GM12864 (cell line): ENCODE measurements around the gene RYR2.

Source experiments
- DNase-seq: peaks from one replicate; pipeline ENCODE4 v3.0.0-alpha.2; 2011; ENCODE audit warnings: low read depth
- H3K4me3 ChIP-seq: 2 replicates; pipeline ENCODE4 v1.5.1; 2011; ENCODE audit warnings: mild to moderate bottlenecking, low read depth, low read length, control low read depth
- TF ChIP-seq, protein P1 (sequence below): IDR thresholded peaks from 2 replicates; pipeline ENCODE4 v1.5.1; 2011; ENCODE audit warnings: low read depth, mild to moderate bottlenecking, moderate library complexity, low read length, control low read depth, inconsistent platforms; ENCODE audit errors: missing control alignments

Gene RYR2

DNA sequence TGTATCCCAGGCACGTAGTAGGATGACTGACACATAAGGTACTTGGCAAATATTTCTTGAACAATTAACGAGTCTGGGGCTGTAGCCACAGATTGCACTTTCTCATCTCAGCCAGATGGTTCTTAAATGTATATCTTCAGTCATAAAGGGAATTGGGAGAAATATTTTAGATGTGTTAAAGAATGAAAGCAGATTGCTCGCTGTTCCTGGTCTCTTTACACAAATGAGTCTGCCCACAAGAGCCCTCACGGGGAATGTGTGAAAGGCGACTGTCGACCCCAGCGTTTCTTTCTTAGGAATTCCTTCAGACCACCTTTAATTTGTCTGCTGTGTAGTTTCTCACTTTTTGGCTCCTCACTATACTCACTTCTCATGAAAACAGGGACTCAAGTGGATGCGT is 38.5 kb upstream of the RYR2 start:
- no peak overlapping the region for H3K4me3 ChIP-seq
- no peak for DNase-seq
- TF ChIP-seq, protein P1, sequence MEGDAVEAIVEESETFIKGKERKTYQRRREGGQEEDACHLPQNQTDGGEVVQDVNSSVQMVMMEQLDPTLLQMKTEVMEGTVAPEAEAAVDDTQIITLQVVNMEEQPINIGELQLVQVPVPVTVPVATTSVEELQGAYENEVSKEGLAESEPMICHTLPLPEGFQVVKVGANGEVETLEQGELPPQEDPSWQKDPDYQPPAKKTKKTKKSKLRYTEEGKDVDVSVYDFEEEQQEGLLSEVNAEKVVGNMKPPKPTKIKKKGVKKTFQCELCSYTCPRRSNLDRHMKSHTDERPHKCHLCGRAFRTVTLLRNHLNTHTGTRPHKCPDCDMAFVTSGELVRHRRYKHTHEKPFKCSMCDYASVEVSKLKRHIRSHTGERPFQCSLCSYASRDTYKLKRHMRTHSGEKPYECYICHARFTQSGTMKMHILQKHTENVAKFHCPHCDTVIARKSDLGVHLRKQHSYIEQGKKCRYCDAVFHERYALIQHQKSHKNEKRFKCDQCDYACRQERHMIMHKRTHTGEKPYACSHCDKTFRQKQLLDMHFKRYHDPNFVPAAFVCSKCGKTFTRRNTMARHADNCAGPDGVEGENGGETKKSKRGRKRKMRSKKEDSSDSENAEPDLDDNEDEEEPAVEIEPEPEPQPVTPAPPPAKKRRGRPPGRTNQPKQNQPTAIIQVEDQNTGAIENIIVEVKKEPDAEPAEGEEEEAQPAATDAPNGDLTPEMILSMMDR, result no peak

DNA sequence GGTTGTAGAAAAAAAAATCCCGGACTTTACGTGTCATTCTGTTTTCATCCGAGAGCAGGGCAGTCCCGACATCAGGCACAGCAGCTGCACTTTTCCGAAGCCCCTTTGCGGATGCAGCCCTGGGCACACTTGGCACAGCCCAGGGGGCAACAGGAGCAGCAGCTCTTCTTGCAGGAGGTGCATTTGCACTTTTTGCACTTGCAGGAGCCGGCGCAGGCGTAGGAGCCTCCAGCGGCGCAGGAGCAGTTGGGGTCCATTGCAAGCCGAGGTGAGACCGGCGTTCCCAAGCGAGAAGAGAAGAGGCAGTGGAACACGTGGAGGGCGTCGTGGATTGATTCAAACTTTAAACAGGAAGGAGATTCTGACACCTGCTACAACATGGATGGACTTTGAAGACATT is 37.9 kb upstream of the RYR2 start, which contains the start of gene MT1HL1:
TSS of gene MT1HL1 (minus strand) at position 326 of the 400 bp plus-strand sequence. CDS start at position 257, 69 bp downstream.
- no peak for DNase-seq
- TF ChIP-seq, protein P1, result no peak
- no peak within 1 kb of the TSS for H3K4me3 ChIP-seq

DNA sequence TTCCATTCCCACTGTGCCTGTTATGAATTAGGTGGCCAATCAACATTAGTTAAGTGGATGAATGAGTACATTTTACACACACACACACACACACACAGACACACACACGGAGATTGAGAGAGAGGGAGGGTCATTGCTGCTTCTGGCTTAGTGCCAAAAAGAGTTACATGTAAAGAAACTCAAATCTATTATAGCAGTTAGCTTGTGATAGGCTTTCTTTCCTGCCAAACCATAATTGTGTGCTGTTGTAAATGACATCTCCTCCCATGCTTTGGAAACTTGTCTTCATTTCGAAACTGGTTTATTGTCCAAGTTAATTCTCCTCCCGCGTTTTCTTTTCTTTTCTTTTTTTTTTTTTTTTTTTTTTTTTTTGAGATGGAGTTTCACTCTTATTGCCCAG is 36.3 kb upstream of the RYR2 start:
- no peak for DNase-seq
- TF ChIP-seq, protein P1, result no peak
- H3K4me3 ChIP-seq, result no peak overlapping the region

DNA sequence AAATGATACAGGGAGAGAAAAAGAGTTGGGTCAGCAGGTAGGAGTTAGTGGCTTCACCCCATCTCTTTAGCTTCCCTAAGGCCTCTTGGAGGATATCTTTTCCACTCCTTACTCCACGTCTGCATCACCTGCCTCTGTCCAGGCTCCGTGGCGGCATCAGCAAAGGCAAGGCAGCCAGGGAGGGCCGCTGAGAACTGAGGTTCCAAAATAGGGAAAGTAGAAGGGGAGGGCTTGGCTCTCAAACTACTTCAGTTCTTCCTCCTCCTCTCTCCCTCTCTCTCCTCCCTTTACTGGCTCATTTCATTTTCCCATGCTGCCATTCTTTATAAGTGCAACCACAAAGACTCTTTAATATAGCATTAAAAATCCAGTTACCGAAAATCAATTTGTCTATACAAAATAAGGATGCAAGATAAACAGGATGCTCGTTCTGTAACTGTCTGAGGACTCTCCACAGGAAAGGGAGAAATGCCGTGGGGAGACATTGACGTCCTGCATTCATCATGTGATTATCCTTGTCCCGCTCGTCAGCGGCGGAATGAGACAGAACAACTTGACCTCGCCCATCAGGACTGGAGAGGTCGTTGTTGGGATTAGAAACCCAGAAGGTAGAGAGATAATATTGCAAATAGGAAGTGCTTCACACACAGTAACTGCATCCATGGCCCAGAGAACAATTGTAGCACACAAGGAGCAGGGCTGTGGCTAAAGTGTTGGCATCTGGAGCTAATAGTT is 34.7 kb upstream of the RYR2 start:
- TF ChIP-seq, protein P1, result no peak
- no peak for DNase-seq

DNA sequence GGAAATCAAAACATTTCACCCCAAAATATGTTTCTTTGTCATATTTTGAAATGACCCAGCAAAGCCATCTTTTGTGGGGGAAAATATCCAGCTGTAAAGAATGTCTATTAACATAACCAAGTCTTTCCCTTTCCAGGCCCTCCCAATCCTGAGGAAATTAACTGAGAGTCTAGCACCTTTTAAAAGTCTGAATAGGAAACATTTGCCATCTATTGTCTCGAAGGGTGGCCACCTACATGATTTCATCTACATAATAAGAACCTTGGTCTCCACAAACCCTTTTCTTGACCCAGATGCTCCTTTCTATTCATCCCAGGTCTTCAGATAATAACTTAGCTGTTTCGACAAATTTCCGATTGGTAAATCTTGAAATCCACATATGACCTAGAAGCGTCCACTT is 32.4 kb upstream of the RYR2 start:
- H3K4me3 ChIP-seq, result no peak overlapping the region
- TF ChIP-seq, protein P1, result no peak

More for the DNA sequence above, 34.7 kb upstream of the RYR2 start:
- no peak overlapping the region for H3K4me3 ChIP-seq

DNA sequence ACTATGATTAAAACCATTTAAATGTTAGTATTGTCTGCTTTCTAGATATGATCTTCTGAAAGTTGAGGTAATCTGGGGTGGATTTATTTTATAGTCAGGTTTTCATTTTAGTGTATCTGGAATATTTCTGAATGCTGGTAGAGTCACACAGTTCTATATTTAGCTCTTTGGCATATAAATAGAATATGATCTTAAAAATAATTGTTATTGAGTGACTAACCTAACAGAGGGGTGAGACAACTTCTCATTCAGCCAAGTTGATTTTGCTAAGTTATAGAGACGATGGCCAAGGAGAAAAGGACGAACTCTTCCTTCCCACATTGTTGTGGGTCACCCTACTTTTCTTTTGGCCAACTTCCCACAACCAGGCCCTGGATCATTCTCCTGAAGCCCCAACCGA is 30.6 kb upstream of the RYR2 start:
- no peak for DNase-seq
- TF ChIP-seq, protein P1, result no peak
- no peak overlapping the region for H3K4me3 ChIP-seq

More for the DNA sequence above, 32.4 kb upstream of the RYR2 start:
- no peak for DNase-seq

DNA sequence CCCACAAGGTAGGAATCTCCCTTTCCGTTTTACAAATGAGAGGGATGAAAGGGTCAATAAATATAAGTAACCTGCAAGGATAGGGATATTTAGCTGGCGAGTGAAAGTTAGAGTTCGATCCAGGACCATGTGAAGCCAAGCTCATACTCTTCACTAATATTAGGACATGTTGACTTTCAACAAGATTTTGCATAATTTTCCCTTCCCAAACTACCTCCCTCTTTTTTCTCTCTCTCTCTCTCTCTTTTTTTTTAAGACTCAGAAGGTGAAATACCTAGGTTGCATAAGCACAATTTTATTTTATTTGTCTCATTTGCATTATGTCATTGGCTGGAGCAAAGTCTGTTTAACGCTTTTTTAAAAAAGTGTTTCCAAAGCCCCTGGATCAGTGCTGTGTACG is 29.6 kb upstream of the RYR2 start:
- no peak overlapping the region for H3K4me3 ChIP-seq
- TF ChIP-seq, protein P1, result no peak
- no peak for DNase-seq
